Left renal cortex interstitium (tissue), 4 donors: ENCODE measurements around the gene NKPD1. TPM values are rescaled to one million over a fixed set of nuclear protein-coding genes. Genes with fewer than 3 reads are reported as not detected.

Experiments used
- DNase-seq, 4 donors: peaks; one replicate each; pipeline ENCODE4 v3.0.0-alpha.2; 2013; ENCODE audit warnings: low read depth in 4 of 4, low spot score in 2 of 4, missing footprints in 1 of 4
- polyA plus RNA-seq, 4 donors: library from polyadenylated mRNA; unstranded; fragments of 120-200 nt; gene quantifications; one replicate each; pipeline ENCODE4 v1.2.1, GENCODE V29; 2013; ENCODE audit not compliant: insufficient read length in 4 of 4

Gene NKPD1
- polyA plus RNA-seq, 4 donors = 0.13 to 0.39 (median 0.20) TPM

DNA sequence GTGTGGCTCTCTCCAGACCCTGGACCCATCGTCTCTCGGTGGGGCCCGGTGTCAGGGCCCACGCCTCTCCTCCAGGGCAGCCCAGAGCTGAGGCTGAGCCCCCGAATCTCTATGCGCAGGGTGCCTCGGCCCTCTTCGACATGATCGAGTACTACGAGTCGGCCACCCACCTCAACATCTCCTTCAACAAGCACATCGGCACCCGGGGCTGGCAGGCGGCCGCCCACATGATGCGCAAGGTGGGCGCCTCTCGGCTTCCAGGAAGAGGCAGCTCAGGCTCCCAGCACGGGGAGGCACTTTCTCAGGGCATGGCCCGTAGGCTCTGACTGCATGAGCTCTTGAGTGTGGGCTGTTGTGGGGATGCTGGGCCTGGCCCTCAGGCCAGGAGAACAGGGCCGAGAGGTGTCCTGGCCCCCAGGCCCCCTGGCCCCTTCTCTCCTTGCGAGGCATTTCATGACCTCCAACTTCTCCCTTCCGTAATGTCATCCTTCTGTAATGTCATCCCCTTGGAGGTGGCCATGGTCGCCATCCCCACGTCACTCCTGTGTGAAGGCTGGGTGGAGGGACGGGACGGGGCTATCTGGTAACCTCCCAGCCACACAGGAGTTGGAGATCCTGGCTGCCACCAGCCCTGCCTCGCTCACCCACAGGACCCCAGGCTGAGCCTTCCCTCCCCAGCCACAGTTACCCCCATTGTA is 19.4 kb downstream of the NKPD1 start:
- DNase-seq = no peak

DNA sequence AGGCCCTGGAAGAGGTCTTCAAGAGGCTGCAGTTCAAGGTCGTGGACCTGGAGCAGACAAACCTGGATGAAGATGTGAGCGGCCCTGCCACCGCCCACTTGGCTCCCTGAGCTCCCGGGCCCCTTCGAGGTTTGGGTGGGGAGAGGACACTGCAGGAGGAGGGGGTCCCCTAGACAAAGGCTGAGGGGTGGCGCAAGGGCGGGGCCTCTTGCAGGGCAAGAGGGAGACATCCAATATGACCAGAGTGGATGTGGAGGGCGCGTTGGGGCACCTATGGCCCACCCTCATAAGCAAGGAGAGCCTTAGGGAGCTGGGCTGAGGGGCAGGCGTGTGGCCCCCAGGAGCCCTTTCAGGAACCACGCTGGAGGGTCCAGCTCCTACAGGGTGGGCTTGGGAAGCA is 20.2 kb downstream of the NKPD1 start:
- no peak for DNase-seq

DNA sequence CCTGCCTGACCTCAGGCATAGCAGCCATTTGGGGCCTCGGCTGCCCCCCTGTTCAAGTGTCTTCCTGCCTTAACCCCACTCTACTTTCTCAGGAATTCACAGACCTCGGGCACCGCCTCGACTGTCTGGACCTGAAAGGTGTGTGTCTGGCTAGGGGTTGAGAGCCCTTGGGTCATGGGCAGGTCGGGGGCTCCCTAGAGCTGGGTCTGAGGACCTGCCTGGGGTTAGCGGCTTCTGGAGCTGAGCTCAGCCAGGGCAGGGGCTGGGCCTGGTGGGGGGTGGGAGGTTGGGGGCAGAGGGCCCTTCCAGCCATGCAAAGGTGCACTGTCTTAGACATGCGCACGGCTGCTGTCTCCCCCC is 20.7 kb downstream of the NKPD1 start:
- DNase-seq = no peak

GRCh38 chr19:45139286-45140143 is 21.3 kb downstream of the NKPD1 start:
- DNase-seq = no peak

DNA sequence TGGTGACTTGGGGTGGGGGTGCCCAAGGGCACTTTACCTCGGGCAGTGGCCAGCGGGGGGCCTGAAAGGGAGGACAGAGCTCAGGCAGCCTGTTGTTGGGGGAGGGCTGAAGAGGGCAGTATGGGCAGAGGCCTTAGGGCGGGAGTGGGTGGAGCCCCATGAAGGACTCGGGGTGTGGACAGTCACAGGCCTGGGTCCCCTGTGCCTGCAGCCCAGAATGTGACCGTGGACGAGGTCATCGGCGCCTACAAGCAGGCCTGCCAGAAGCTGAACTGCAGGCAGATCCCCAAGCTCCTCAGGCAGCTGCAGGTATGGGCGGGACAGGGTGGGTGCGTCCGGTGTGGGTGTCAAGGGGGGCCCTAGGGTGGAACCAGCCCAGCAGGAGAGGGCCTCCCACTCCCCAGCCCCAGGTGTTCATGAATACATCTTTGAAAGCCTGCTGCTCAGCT is 22.5 kb downstream of the NKPD1 start:
- DNase-seq = no peak

DNA sequence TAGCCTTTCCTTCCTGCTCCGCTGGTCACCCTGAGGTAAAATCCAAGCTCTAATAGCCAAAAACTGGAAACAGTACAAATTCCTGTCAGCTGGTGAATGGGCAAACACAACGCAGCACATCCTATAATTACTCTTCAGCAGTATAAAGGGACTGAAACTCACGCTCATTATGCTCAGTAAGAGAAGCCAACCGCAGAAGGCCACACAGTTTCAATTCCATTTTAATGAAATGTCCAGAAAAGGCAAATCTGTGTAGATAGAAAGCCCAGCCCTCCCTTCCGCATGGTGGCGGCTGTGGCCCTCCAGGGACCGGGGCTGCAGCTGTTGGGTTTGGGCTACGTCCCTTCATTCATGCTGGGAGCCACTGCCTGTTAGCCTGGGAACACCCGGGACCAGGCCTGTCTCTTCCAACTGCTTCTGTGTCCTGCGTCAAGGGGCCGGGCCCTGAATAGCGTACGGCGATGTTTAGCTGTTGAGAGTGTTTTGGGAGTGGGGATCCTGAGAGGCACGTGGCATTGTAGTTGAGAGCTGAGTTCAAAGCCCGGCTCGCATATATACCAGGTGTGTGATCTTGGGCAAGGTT is 23.5 kb downstream of the NKPD1 start:
- DNase-seq = no peak

DNA sequence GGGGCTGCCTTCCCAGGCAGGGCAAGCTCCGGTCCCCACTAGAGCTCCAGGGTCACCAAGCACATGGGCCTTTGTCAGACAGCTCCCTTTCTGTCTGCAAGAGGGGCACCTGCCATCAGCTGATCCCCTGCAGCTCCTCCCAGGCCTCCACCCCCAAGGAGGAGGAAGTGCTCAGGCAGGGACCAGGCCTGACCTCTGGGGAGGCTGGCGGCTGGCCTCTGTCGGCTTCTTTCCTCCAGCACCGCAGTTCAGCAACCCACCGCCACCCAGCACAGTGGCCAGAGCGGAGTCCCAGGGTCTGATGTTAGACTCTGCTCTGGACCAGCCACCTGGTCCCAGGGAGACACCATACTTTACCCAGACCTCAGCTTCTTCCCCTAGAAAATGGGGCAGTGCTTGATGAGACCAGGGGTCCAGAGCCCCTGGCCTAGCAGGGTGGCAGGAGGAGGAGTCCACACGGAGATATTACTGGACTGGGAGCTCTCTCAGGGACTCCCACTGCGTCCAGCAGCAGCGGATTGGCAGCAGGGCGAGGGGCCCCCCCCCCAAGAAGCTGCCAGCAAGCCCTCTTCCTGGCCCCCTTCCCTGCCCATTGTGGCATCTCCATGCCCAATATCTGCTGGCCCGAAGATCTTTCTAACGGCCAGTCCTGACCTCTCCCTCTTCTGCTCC is 24.1 kb downstream of the NKPD1 start:
- DNase-seq = no peak

GRCh38 chr19:45135176-45135885 is 25.5 kb downstream of the NKPD1 start:
- no peak for DNase-seq

DNA sequence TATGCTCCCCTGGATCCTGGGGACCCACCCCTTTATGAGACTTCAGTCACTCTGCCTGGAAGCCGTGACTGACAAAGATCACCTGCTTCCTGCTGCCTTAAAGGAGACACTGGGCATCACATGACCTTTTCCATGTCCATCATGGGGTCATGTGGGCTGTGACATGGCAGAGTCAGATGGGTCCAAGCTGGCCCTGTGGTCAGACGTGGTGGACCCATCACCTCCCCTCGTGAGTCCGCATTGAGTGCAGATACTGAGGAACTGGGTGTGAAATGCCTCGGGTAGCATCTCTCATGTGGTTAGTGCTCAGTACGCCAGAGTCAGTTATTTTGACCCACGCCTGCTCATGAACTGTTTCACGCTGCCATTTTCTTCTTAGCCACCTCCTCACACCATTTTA is 27.1 kb downstream of the NKPD1 start:
- no peak for DNase-seq

GRCh38 chr19:45130888-45131615 is 29.7 kb downstream of the NKPD1 start:
- no peak for DNase-seq

GRCh38 chr19:45130236-45130635 is 30.5 kb downstream of the NKPD1 start:
- DNase-seq = no peak

GRCh38 chr19:45128806-45129205 is 32.0 kb downstream of the NKPD1 start:
- DNase-seq = no peak

DNA sequence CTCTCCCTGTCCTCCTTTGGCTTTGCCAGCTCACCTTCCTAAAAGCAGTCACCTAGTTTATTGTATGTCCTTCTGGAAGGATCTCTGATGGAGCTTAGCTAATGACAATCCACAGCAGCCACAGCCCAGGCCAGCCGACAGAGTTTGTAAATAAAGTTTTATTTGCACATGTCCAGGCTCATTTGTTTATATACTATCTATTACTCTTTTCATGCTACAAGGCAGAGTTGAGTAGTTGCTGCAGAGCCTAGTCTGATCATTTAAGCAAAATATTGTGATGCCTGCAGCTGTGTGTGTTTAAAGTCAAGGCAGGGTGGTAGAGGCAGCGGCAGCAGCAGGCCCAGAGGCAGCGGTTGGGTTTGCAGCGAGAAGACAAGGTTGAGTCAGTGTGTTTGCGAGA is 32.6 kb downstream of the NKPD1 start:
- DNase-seq = no peak

- DNase-seq = no peak
Observed at GRCh38 chr19:45126654-45127053, 34.1 kb downstream of the NKPD1 start.

- DNase-seq = peak in 1 of 4 donors; percentile 51
Observed at GRCh38 chr19:45125975-45126493, 34.7 kb downstream of the NKPD1 start.

DNA sequence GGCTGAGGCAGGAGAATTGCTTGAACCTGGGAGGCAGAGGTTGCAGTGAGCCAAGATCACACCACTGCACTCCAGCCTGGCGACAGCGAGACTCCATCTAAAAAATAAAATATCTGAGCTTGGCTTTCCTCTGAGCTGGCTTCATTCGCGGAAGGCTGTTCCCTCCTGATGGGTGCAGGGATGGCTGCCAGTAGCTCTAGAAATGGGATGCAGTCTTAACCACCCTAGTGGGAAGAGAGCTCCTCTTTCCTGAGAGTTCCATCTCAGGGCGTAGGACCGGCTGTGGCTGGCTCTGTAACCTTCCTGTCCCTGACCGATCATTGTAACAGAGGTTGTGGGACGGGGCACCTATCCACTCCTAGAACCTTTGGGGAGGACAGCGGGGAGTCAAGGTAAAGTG is 35.4 kb downstream of the NKPD1 start:
- no peak for DNase-seq

GRCh38 chr19:45124021-45124420 is 36.8 kb downstream of the NKPD1 start:
- DNase-seq = no peak

DNA sequence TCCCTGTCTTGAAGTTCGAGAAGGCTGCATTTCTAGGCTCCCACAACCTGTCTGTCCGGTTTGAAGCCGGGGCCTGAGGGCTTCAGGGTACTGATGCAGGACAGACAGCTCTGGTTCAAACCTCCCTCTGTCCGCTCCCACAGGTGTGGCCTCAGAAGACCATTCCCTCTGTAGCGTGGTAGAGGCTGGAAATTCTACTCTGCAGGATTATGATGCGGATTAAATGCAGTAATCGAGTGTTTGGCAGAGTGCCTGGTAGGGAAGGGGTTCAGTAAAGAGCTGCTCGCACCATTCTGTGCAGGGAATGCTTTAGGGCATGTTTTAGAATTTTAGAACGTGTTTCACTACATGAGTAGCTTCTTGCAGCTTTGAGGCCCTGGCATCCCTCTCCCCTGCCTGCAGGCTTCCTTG is 37.3 kb downstream of the NKPD1 start:
- DNase-seq = no peak

- no peak for DNase-seq
Observed at GRCh38 chr19:45122832-45123231, 38.0 kb downstream of the NKPD1 start.
